Ishikawa (cell line): ENCODE data around the gene PHOSPHO2.

Experiments used
- CEBPB ChIP-seq: IDR thresholded peaks from 2 replicates; pipeline ENCODE4 v1.6.1; 2012
- CREB1 ChIP-seq: IDR thresholded peaks from 2 replicates; pipeline ENCODE4 v1.6.1; 2012; ENCODE audit warnings: low read depth
- EGR1 ChIP-seq: IDR thresholded peaks from 2 replicates; pipeline ENCODE4 v1.6.1; 2012
- EP300 ChIP-seq: IDR thresholded peaks from 2 replicates; pipeline ENCODE4 v1.6.1; 2012; ENCODE audit warnings: borderline replicate concordance
- FOXM1 ChIP-seq: IDR thresholded peaks from 2 replicates; pipeline ENCODE4 v1.6.1; 2012; ENCODE audit warnings: low read depth, borderline replicate concordance
- MAX ChIP-seq: IDR thresholded peaks from 2 replicates; pipeline ENCODE4 v1.6.1; 2012
- NFIC ChIP-seq: IDR thresholded peaks from 2 replicates; pipeline ENCODE4 v1.6.1; 2012
- RAD21 ChIP-seq: IDR thresholded peaks from 2 replicates; pipeline ENCODE4 v1.6.1; 2012; ENCODE audit warnings: low read depth
- REST ChIP-seq: IDR thresholded peaks from 2 replicates; pipeline ENCODE4 v1.6.1; 2012; ENCODE audit warnings: low read depth, mild to moderate bottlenecking
- TAF1 ChIP-seq: IDR thresholded peaks from 2 replicates; pipeline ENCODE4 v1.6.1; 2012; ENCODE audit warnings: low read depth, mild to moderate bottlenecking
- TCF12 ChIP-seq: IDR thresholded peaks from 2 replicates; pipeline ENCODE4 v1.6.1; 2012; ENCODE audit warnings: low read depth
- TEAD4 ChIP-seq: IDR thresholded peaks from 2 replicates; pipeline ENCODE4 v1.6.1; 2012
- USF1 ChIP-seq: IDR thresholded peaks from 2 replicates; pipeline ENCODE4 v1.6.1; 2012
- YY1 ChIP-seq: IDR thresholded peaks from 2 replicates; pipeline ENCODE4 v1.6.1; 2012; ENCODE audit warnings: low read depth
- ZBTB7A ChIP-seq: IDR thresholded peaks from 2 replicates; pipeline ENCODE4 v1.6.1; 2012; ENCODE audit warnings: low read depth

The PHOSPHO2 gene

GRCh38 chr2:169683054-169683424 lies 11.2 kb upstream of the PHOSPHO2 start:
- TF ChIP-seq NFIC = no peak
- no peak for TF ChIP-seq TEAD4
- TF ChIP-seq RAD21 = no peak
- TF ChIP-seq MAX = no peak

- TF ChIP-seq YY1 (no peak), CEBPB (no peak), TCF12 (no peak), TEAD4 (no peak), EGR1 (no peak), NFIC (no peak), MAX (no peak), FOXM1 (no peak), ZBTB7A (no peak), RAD21 (no peak), USF1 (no peak), EP300 (no peak), REST (no peak), CREB1 (no peak), TAF1 (no peak)
Measured at GRCh38 chr2:169683425-169684134, 10.7 kb upstream of the PHOSPHO2 start.

- TF ChIP-seq ZBTB7A = no peak
- TF ChIP-seq NFIC = no peak
- TF ChIP-seq CEBPB = no peak
- TF ChIP-seq TEAD4 = no peak
- TF ChIP-seq EP300 = no peak
- TF ChIP-seq YY1 = no peak
- no peak for TF ChIP-seq USF1
- no peak for TF ChIP-seq REST
- TF ChIP-seq CREB1 = no peak
- TF ChIP-seq EGR1 = no peak
- no peak for TF ChIP-seq TCF12
- TF ChIP-seq MAX = no peak
- TF ChIP-seq RAD21 = no peak
- TF ChIP-seq TAF1 = no peak
- no peak for TF ChIP-seq FOXM1
Measured at GRCh38 chr2:169684135-169684565, 10.1 kb upstream of the PHOSPHO2 start.

- no peak for TF ChIP-seq FOXM1
- no peak for TF ChIP-seq MAX
- no peak for TF ChIP-seq TCF12
- TF ChIP-seq TEAD4 = no peak
- no peak for TF ChIP-seq CEBPB
- no peak for TF ChIP-seq TAF1
- TF ChIP-seq CREB1 = no peak
- no peak for TF ChIP-seq EGR1
- no peak for TF ChIP-seq EP300
- no peak for TF ChIP-seq REST
- no peak for TF ChIP-seq NFIC
Measured at GRCh38 chr2:169690958-169691357, 3.3 kb upstream of the PHOSPHO2 start.
